ENCODE results near the gene HIC2. TPM values are rescaled to one million over a fixed set of nuclear protein-coding genes. Genes with fewer than 3 reads are reported as not detected.

The HIC2 gene
- total and polyA plus RNA-seq, 2 of the 13 experiments (the other 11 are each of a cell fraction or from before 2014, with no cell fraction given) = 5.0 to 13.7 TPM

- BruUV-seq (replicated peaks) = no TSS peak
- Histone ChIP-seq H3K4me1 (ENCODE audit: insufficient read depth, low read length) (peaks cover 15% of the 10 kb centered on the region), H3K79me2 (ENCODE audit: insufficient read depth, low read length) (peaks cover 9% of the 10 kb centered on the region), H2AFZ (ENCODE audit: low read length) (no peak overlapping the region), H3K4me2 (ENCODE audit: low read depth, low read length) (0 out of 2 replicates have a peak overlapping the region, but pooled peaks have one; percentile 24), H3K27ac (ENCODE audit: extremely low read length, insufficient read depth, low read length) (peak overlapping the region; percentile 78), H3K9ac (ENCODE audit: insufficient read depth, low read depth, low read length) (no peak overlapping the region), H4K20me1 (ENCODE audit: insufficient read depth, low read length) (peaks cover 10% of the 10 kb centered on the region; the same call in 1 of the 2 replicates), H3K27me3 (ENCODE audit: control insufficient read depth in 1 of 2, insufficient read depth in 2 of 2, low read length in 2 of 2) (no peaks in the 10 kb centered on the region), H3K9me3 (ENCODE audit: low read length) (no peaks in the 10 kb centered on the region), H3K36me3 (replicated peaks in 1 of 2; ENCODE audit: control insufficient read depth in 1 of 2, insufficient read depth in 2 of 2, low read length in 2 of 2) (peaks cover 18 to 48% of the 10 kb centered on the region in 2 experiments), H3K4me3 (replicated peaks in 1 of 3; ENCODE audit: insufficient read depth in 1 of 3, low read depth in 2 of 3, low read length in 3 of 3) (no peak overlapping the region)
- DNase-seq (ENCODE audit: low spot score) (no peak), ATAC-seq (peak; percentile 3; the same call in 1 of the 3 replicates), FAIRE-seq (no peak)
- 79% methylated on average over 6 of the region's 16 CpGs for WGBS (ENCODE audit: low lambda C conversion rate)
- ChIA-PET CTCF (ENCODE audit: low intra/inter-chr PET ratio, low total read pairs) (no interaction called here), POLR2A (no interaction called here)
- TF ChIP-seq MAX (IDR thresholded peaks at IDR 0.05) (0 out of 2 replicates have a peak, but pooled peaks have one; percentile 4), SUZ12 (IDR thresholded peaks at IDR 0.05; ENCODE audit: low read depth, low read length) (no peak), CENPBD1 (CRISPR knock-in tag; IDR thresholded peaks at IDR 0.05; ENCODE audit: borderline replicate concordance, low read depth) (no peak), MED13 (CRISPR knock-in tag; IDR thresholded peaks at IDR 0.05) (no peak)
- in situ Hi-C loops (cut with HindIII; ENCODE audit: extremely low pct_ligation_motif_present, low pct_unique_long_range_greater_than_20kb) = no loop called here
- intact Hi-C loops (cut with micrococcal nuclease; ENCODE audit: unreplicated experiment) = no loop called here
These were observed 26.7 kb downstream of the HIC2 start for GRCh38 chr22:21443735-21444421.

- TF ChIP-seq MEIS1 (CRISPR knock-in tag; IDR thresholded peaks at IDR 0.05; ENCODE audit: borderline replicate concordance) (no peak), SETDB1 (CRISPR knock-in tag; IDR thresholded peaks at IDR 0.05; ENCODE audit: borderline replicate concordance) (no peak), ZNF432 (CRISPR knock-in tag; IDR thresholded peaks at IDR 0.05; ENCODE audit: borderline replicate concordance) (no peak), ZNF296 (CRISPR knock-in tag; conservative IDR thresholded peaks at IDR 0.05) (no peak)
- ATAC-seq (no peak), DNase-seq (ENCODE audit: low spot score) (no peak), FAIRE-seq (no peak)
- BruUV-seq (replicated peaks) = no TSS peak
- Histone ChIP-seq H4K20me1 (ENCODE audit: insufficient read depth, low read length) (peaks cover 10% of the 10 kb centered on the region; the same call in 1 of the 2 replicates), H3K4me3 (replicated peaks in 1 of 3; ENCODE audit: insufficient read depth in 1 of 3, low read depth in 2 of 3, low read length in 3 of 3) (no peak overlapping the region), H3K4me2 (ENCODE audit: low read depth, low read length) (no peak overlapping the region), H3K27me3 (ENCODE audit: control insufficient read depth in 1 of 2, insufficient read depth in 2 of 2, low read length in 2 of 2) (no peaks in the 10 kb centered on the region), H3K36me3 (replicated peaks in 1 of 2; ENCODE audit: control insufficient read depth in 1 of 2, insufficient read depth in 2 of 2, low read length in 2 of 2) (peaks cover 18 to 48% of the 10 kb centered on the region in 2 experiments), H3K4me1 (ENCODE audit: insufficient read depth, low read length) (peaks cover 15% of the 10 kb centered on the region), H3K27ac (ENCODE audit: extremely low read length, insufficient read depth, low read length) (no peak overlapping the region), H3K9ac (ENCODE audit: insufficient read depth, low read depth, low read length) (no peak overlapping the region), H3K9me3 (ENCODE audit: low read length) (no peaks in the 10 kb centered on the region), H2AFZ (ENCODE audit: low read length) (no peak overlapping the region), H3K79me2 (ENCODE audit: insufficient read depth, low read length) (peaks cover 9% of the 10 kb centered on the region)
- ChIA-PET POLR2A (no interaction called here), CTCF (ENCODE audit: low intra/inter-chr PET ratio, low total read pairs) (no interaction called here)
- intact Hi-C loops (cut with micrococcal nuclease; ENCODE audit: unreplicated experiment) (no loop called here), in situ Hi-C loops (cut with HindIII; ENCODE audit: extremely low pct_ligation_motif_present, low pct_unique_long_range_greater_than_20kb) (no loop called here)
- WGBS (ENCODE audit: low lambda C conversion rate) = 100% methylated on average over 6 of the region's 35 CpGs
These were observed 27.7 kb downstream of the HIC2 start for GRCh38 chr22:21444701-21445436.

Data from HepG2 (cell line).